SK-N-SH (cell line): Measurements from ENCODE around the gene GPR162.

ENCODE experiments used
- CTCF ChIP-seq: fragments of 200-600 bp; sonication (generic); IDR thresholded peaks from 2 replicates; pipeline ENCODE4 v1.6.1; 2017; ENCODE audit warnings: antibody characterized with exemption, mild to moderate bottlenecking, moderate library complexity
- EP300 ChIP-seq, 2 experiments: IDR thresholded peaks; 2 replicates each; pipeline versions ENCODE4 v1.4.0 to v1.6.1; 2012; ENCODE audit warnings: borderline replicate concordance in 1 of 2, low read depth in 1 of 2, low read length in 1 of 2
- PBX3 ChIP-seq: IDR thresholded peaks from 2 replicates; pipeline ENCODE4; 2012
- TEAD4 ChIP-seq: IDR thresholded peaks from 2 replicates; pipeline ENCODE4 v1.4.0; 2012; ENCODE audit warnings: mild to moderate bottlenecking, borderline replicate concordance; ENCODE audit not compliant: insufficient read depth
- TF ChIP-seq, protein P1 (sequence below): IDR thresholded peaks from 2 replicates; pipeline ENCODE4 v1.6.1; 2012; ENCODE audit warnings: mild to moderate bottlenecking, low read depth, low read length, moderate library complexity
- TF ChIP-seq, protein P2 (sequence below): IDR thresholded peaks from 2 replicates; pipeline ENCODE4 v1.4.0; 2012; ENCODE audit warnings: low read depth

- TF ChIP-seq PBX3 (no peak), EP300 (IDR thresholded peaks at IDR 0.05; ENCODE audit: borderline replicate concordance in 1 of 2, low read depth in 1 of 2, low read length in 1 of 2) (no peak), CTCF (no peak), TEAD4 (no peak)
- TF ChIP-seq, protein P1, sequence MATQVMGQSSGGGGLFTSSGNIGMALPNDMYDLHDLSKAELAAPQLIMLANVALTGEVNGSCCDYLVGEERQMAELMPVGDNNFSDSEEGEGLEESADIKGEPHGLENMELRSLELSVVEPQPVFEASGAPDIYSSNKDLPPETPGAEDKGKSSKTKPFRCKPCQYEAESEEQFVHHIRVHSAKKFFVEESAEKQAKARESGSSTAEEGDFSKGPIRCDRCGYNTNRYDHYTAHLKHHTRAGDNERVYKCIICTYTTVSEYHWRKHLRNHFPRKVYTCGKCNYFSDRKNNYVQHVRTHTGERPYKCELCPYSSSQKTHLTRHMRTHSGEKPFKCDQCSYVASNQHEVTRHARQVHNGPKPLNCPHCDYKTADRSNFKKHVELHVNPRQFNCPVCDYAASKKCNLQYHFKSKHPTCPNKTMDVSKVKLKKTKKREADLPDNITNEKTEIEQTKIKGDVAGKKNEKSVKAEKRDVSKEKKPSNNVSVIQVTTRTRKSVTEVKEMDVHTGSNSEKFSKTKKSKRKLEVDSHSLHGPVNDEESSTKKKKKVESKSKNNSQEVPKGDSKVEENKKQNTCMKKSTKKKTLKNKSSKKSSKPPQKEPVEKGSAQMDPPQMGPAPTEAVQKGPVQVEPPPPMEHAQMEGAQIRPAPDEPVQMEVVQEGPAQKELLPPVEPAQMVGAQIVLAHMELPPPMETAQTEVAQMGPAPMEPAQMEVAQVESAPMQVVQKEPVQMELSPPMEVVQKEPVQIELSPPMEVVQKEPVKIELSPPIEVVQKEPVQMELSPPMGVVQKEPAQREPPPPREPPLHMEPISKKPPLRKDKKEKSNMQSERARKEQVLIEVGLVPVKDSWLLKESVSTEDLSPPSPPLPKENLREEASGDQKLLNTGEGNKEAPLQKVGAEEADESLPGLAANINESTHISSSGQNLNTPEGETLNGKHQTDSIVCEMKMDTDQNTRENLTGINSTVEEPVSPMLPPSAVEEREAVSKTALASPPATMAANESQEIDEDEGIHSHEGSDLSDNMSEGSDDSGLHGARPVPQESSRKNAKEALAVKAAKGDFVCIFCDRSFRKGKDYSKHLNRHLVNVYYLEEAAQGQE, result no peak
- TF ChIP-seq, protein P2, sequence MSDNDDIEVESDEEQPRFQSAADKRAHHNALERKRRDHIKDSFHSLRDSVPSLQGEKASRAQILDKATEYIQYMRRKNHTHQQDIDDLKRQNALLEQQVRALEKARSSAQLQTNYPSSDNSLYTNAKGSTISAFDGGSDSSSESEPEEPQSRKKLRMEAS, result no peak
Measured at GRCh38 chr12:6822426-6823135, 960 bp downstream of the GPR162 start.
